GM23338 (cell line): ENCODE results near the gene N4BP2. TPM values are rescaled to one million over a fixed set of nuclear protein-coding genes. Genes with fewer than 3 reads are reported as not detected.

Source experiments
- ATAC-seq: fragments of 200-7000 bp; cut with Tn5 transposase; 3 replicates; pipeline ENCODE4 v1.9.1; 2020
- DNase-seq: peaks from one replicate; pipeline ENCODE4 v3.0.0-alpha.2; 2015; ENCODE audit warnings: low spot score
- H2AFZ ChIP-seq: fragments of 200-600 bp; sonication (generic); 2 replicates; pipeline ENCODE4 v1.8.0; 2016; ENCODE audit warnings: antibody characterized with exemption, mild to moderate bottlenecking, moderate library complexity
- H3F3A ChIP-seq: fragments of 200-600 bp; sonication (generic); replicated peaks from 2 replicates; pipeline ENCODE4 v1.8.0; 2017; ENCODE audit warnings: antibody characterized with exemption, mixed run types, low read depth
- H3K27ac ChIP-seq: fragments of 200-600 bp; sonication (generic); 2 replicates; pipeline ENCODE4 v1.6.1; 2016; ENCODE audit warnings: low read depth
- H3K27me3 ChIP-seq: fragments of 200-600 bp; sonication (generic); 2 replicates; pipeline ENCODE4 v1.8.0; 2016; ENCODE audit warnings: mild to moderate bottlenecking, mixed run types, moderate library complexity; ENCODE audit not compliant: insufficient read depth
- H3K36me3 ChIP-seq: fragments of 200-600 bp; sonication (generic); 2 replicates; pipeline ENCODE4 v1.8.0; 2016; ENCODE audit warnings: mild to moderate bottlenecking; ENCODE audit not compliant: insufficient read depth
- H3K4me1 ChIP-seq: fragments of 200-600 bp; sonication (generic); 2 replicates; pipeline ENCODE4 v1.8.0; 2016; ENCODE audit warnings: mild to moderate bottlenecking, moderate library complexity; ENCODE audit not compliant: insufficient read depth
- H3K4me2 ChIP-seq: fragments of 200-600 bp; sonication (generic); 2 replicates; pipeline ENCODE4 v1.7.1; 2017; ENCODE audit warnings: mixed run types
- H3K4me3 ChIP-seq: fragments of 200-600 bp; sonication (generic); 2 replicates; pipeline ENCODE4 v1.6.1; 2016; ENCODE audit warnings: mixed run types
- H3K79me2 ChIP-seq: fragments of 200-600 bp; sonication (generic); replicated peaks from 2 replicates; pipeline ENCODE4 v1.8.0; 2017; ENCODE audit warnings: mild to moderate bottlenecking; ENCODE audit not compliant: insufficient read depth
- H3K9me2 ChIP-seq: fragments of 200-600 bp; sonication (generic); 2 replicates; pipeline ENCODE4 v1.8.0; 2017; ENCODE audit not compliant: insufficient read depth
- H4K20me1 ChIP-seq: fragments of 200-600 bp; sonication (generic); replicated peaks from 2 replicates; pipeline ENCODE4 v1.8.0; 2017; ENCODE audit warnings: mild to moderate bottlenecking; ENCODE audit not compliant: insufficient read depth
- H3K27ac Mint-ChIP-seq: 2 replicates; pipeline ENCODE4 v1.8.0; 2020; ENCODE audit warnings: inconsistent platforms, mild to moderate bottlenecking, moderate library complexity, mixed read lengths
- H3K27me3 Mint-ChIP-seq: 3 replicates; pipeline ENCODE4 v1.8.0; 2022; ENCODE audit warnings: low read depth, mild to moderate bottlenecking, moderate library complexity, mixed read lengths, inconsistent platforms; ENCODE audit not compliant: insufficient read depth, poor library complexity
- H3K36me3 Mint-ChIP-seq: 3 replicates; pipeline ENCODE4 v1.8.0; 2021; ENCODE audit warnings: low read depth, mild to moderate bottlenecking, inconsistent platforms, moderate library complexity, mixed read lengths
- H3K4me1 Mint-ChIP-seq: 3 replicates; pipeline ENCODE4 v1.8.0; 2020; ENCODE audit warnings: mild to moderate bottlenecking, inconsistent platforms, mixed read lengths
- H3K4me3 Mint-ChIP-seq: 3 replicates; pipeline ENCODE4 v1.8.0; 2021; ENCODE audit warnings: moderate library complexity, mild to moderate bottlenecking, inconsistent platforms, mixed read lengths
- H3K9me3 Mint-ChIP-seq: 3 replicates; pipeline ENCODE4 v1.8.0; 2020; ENCODE audit warnings: moderate library complexity, mild to moderate bottlenecking, inconsistent platforms, mixed read lengths
- CREB1 ChIP-seq: fragments of 250-450 bp; sonication (Bioruptor Pico); IDR thresholded peaks from 2 replicates; pipeline ENCODE4 v1.5.0; 2020; ENCODE audit warnings: low read depth, mild to moderate bottlenecking, moderate library complexity
- CTCF ChIP-seq, 2 experiments: fragments of 200-600 bp in 1 of 2; sonication (generic) in 1 of 2; conservative IDR thresholded peaks; 2 replicates each; pipeline versions ENCODE4 v1.5.1 to v1.6.1; 2016 to 2017; ENCODE audit warnings: antibody characterized with exemption in 2 of 2, low read depth in 2 of 2, mild to moderate bottlenecking in 2 of 2, moderate library complexity in 1 of 2
- EZH2 ChIP-seq: fragments of 200-600 bp; sonication (generic); IDR thresholded peaks from one replicate; pipeline ENCODE4 v1.8.0; 2017; ENCODE audit warnings: antibody characterized with exemption, mild to moderate bottlenecking, low read depth; ENCODE audit not compliant: unreplicated experiment
- EZH2phosphoT487 ChIP-seq: fragments of 200-600 bp; sonication (generic); IDR thresholded peaks from one replicate; pipeline ENCODE4 v1.8.1; 2018; ENCODE audit warnings: antibody characterized with exemption; ENCODE audit not compliant: unreplicated experiment
- JUNB ChIP-seq: IDR thresholded peaks from one replicate; pipeline ENCODE4 v1.6.1; 2016; ENCODE audit warnings: antibody characterized with exemption; ENCODE audit not compliant: unreplicated experiment
- NANOG ChIP-seq: IDR thresholded peaks from 2 replicates; pipeline ENCODE4 v1.6.1; 2016; ENCODE audit warnings: antibody characterized with exemption, borderline replicate concordance
- POLR2AphosphoS5 ChIP-seq: IDR thresholded peaks from 2 replicates; pipeline ENCODE4 v1.6.1; 2016; ENCODE audit warnings: antibody characterized with exemption, low read depth
- REST ChIP-seq: IDR thresholded peaks from one replicate; pipeline ENCODE4 v1.6.1; 2018; ENCODE audit warnings: antibody characterized with exemption; ENCODE audit not compliant: unreplicated experiment
- STAT1 ChIP-seq: IDR thresholded peaks from one replicate; pipeline ENCODE4 v1.6.1; 2016; ENCODE audit warnings: antibody characterized with exemption; ENCODE audit not compliant: unreplicated experiment
- ZNF114 ChIP-seq: fragments of 250-450 bp; sonication (Bioruptor Pico); IDR thresholded peaks from 2 replicates; pipeline ENCODE4 v1.5.0; 2020; ENCODE audit warnings: mild to moderate bottlenecking, moderate library complexity
- ZNF331 ChIP-seq: fragments of 250-450 bp; sonication (Bioruptor Pico); IDR thresholded peaks from 2 replicates; pipeline ENCODE4 v1.5.0; 2020; ENCODE audit warnings: low read depth, mild to moderate bottlenecking, moderate library complexity
- ZNF462 ChIP-seq: fragments of 250-450 bp; sonication (Bioruptor Pico); IDR thresholded peaks from 2 replicates; pipeline ENCODE4 v1.5.0; 2020; ENCODE audit warnings: mild to moderate bottlenecking, moderate library complexity
- polyA plus RNA-seq: library from polyadenylated mRNA; unstranded; fragments of >200 nt; fragmentation: Nextera tagmentation; extraction: Ambion mirVana; gene quantifications from 2 replicates; pipeline ENCODE4 v1.2.1, GENCODE V29; 2016
- total RNA-seq: library from RNA; depleted of rRNA; stranded (reverse); fragments of >200 nt; shearing (Covaris generic); gene quantifications from 2 replicates; pipeline ENCODE4 v1.2.3, GENCODE V29; 2014
- TF ChIP-seq, protein P1 (sequence below): IDR thresholded peaks from 2 replicates; pipeline ENCODE4 v1.6.1; 2016; ENCODE audit warnings: antibody characterized with exemption

The N4BP2 gene
- total and polyA plus RNA-seq, 2 experiments from 2014 or later, result 25.6 to 46.3 TPM

GRCh38 chr4:40196272-40196671 lies 139.6 kb downstream of the N4BP2 start:
- H3K79me2 ChIP-seq, result no peaks in the 10 kb centered on the region
- H3K4me3 ChIP-seq, result peak overlapping the region; percentile 7; the same call in 1 of the 2 replicates
- H3F3A ChIP-seq, result no peaks in the 10 kb centered on the region
- DNase-seq (peak; percentile 49), ATAC-seq (peak; percentile 46)
- Mint-ChIP-seq H3K9me3 (no peaks in the 10 kb centered on the region), H3K4me1 (peaks cover 78% of the 10 kb centered on the region), H3K4me3 (peak overlapping the region; percentile 62; the same call in 2 of the 3 replicates), H3K36me3 (no peaks in the 10 kb centered on the region), H3K27me3 (peaks cover 1% of the 10 kb centered on the region), H3K27ac (peak overlapping the region; percentile 96)
- H3K36me3 ChIP-seq, result no peaks in the 10 kb centered on the region
- peak overlapping the region; percentile 60 for H3K4me2 ChIP-seq
- H3K4me1 ChIP-seq, result peaks cover 64% of the 10 kb centered on the region
- H3K27ac ChIP-seq, result peak overlapping the region; percentile 69
- no peaks in the 10 kb centered on the region for H3K9me2 ChIP-seq
- TF ChIP-seq JUNB (no peak), EZH2phosphoT487 (no peak), ZNF331 (CRISPR knock-in tag) (no peak), ZNF462 (CRISPR knock-in tag) (no peak), ZNF114 (CRISPR knock-in tag) (no peak), CREB1 (CRISPR knock-in tag) (no peak), STAT1 (no peak), POLR2AphosphoS5 (no peak), CTCF (conservative IDR thresholded peaks at IDR 0.05; ENCODE audit: low read depth in 2 of 2) (no peak), EZH2 (no peak), REST (no peak), NANOG (no peak)
- TF ChIP-seq, protein P1, sequence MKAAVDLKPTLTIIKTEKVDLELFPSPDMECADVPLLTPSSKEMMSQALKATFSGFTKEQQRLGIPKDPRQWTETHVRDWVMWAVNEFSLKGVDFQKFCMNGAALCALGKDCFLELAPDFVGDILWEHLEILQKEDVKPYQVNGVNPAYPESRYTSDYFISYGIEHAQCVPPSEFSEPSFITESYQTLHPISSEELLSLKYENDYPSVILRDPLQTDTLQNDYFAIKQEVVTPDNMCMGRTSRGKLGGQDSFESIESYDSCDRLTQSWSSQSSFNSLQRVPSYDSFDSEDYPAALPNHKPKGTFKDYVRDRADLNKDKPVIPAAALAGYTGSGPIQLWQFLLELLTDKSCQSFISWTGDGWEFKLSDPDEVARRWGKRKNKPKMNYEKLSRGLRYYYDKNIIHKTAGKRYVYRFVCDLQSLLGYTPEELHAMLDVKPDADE, result no peak
- H3K27me3 ChIP-seq, result no peaks in the 10 kb centered on the region
- H4K20me1 ChIP-seq, result no peaks in the 10 kb centered on the region
- H2AFZ ChIP-seq, result peak overlapping the region; percentile 9; the same call in 1 of the 2 replicates
